HFF-Myc (cell line): ENCODE data around the gene ZNF446.
"Not testable (repeated sequence)": the region's sequence is repeated elsewhere in the genome, so short reads cannot be mapped to it uniquely, and the experiment has no call there.

Experiments used
- DNase-seq: peaks from one replicate; pipeline ENCODE4 v3.0.0-alpha.2; 2011; ENCODE audit warnings: low read depth; ENCODE audit errors: extremely low read depth
- H3K4me3 ChIP-seq: replicated peaks from 2 replicates; pipeline ENCODE4 v1.5.1; 2011; ENCODE audit warnings: low read depth, mild to moderate bottlenecking, control low read depth, low read length
- TF ChIP-seq, protein P1 (sequence below): IDR thresholded peaks from 2 replicates; pipeline ENCODE4 v1.5.1; 2012; ENCODE audit warnings: mild to moderate bottlenecking, low read depth, low read length, control low read depth; ENCODE audit errors: missing control alignments

ZNF446 gene

GRCh38 chr19:58466089-58466759, 9.9 kb upstream of the ZNF446 start:
- H3K4me3 ChIP-seq = peak overlapping the region; percentile 89
- no peak for DNase-seq
- TF ChIP-seq, protein P1, sequence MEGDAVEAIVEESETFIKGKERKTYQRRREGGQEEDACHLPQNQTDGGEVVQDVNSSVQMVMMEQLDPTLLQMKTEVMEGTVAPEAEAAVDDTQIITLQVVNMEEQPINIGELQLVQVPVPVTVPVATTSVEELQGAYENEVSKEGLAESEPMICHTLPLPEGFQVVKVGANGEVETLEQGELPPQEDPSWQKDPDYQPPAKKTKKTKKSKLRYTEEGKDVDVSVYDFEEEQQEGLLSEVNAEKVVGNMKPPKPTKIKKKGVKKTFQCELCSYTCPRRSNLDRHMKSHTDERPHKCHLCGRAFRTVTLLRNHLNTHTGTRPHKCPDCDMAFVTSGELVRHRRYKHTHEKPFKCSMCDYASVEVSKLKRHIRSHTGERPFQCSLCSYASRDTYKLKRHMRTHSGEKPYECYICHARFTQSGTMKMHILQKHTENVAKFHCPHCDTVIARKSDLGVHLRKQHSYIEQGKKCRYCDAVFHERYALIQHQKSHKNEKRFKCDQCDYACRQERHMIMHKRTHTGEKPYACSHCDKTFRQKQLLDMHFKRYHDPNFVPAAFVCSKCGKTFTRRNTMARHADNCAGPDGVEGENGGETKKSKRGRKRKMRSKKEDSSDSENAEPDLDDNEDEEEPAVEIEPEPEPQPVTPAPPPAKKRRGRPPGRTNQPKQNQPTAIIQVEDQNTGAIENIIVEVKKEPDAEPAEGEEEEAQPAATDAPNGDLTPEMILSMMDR = no peak

GRCh38 chr19:58466760-58467589, 9.2 kb upstream of the ZNF446 start, which contains the start of gene ZNF324:
Gene ZNF324 (plus strand): TSS chr19:58467080. CDS start chr19:58469186, 2,106 bp downstream.
- peak; percentile 84 for DNase-seq
- TF ChIP-seq, protein P1 = no peak
- peak within 1 kb of the TSS; percentile 89 for H3K4me3 ChIP-seq

DNA sequence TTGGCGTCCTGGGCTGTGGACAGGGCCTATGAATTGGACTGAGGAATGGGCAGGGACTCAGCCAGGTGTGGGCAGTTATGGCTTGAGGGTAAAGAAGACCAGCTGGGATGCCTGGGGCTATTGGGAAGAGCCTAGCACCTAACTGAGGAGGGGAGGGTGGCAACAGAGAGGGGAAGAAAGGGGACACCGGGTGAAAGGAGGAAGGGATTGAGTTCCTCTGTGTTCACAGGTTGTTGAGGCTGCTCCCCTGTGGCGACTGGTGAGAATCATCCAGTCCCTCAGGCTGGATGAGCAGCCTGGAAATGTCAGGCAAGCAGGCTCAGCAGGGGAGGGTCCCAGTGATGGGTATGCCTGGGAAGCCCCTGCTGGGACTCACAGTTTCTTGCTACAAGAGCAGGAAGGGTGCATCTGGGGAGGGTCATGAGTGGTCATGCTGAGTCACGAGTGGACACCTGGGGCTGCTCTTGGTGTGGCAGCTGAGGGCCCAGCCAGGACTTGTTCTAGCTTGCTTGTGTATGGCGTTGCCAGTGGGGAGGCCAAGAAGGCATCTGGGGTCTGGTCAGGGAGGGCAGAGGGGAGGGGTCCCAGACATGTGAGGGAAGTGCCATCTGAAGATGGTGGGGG, 7.8 kb upstream of the ZNF446 start:
- TF ChIP-seq, protein P1 = no peak
- H3K4me3 ChIP-seq = peak overlapping the region; percentile 89
- no peak for DNase-seq

DNA sequence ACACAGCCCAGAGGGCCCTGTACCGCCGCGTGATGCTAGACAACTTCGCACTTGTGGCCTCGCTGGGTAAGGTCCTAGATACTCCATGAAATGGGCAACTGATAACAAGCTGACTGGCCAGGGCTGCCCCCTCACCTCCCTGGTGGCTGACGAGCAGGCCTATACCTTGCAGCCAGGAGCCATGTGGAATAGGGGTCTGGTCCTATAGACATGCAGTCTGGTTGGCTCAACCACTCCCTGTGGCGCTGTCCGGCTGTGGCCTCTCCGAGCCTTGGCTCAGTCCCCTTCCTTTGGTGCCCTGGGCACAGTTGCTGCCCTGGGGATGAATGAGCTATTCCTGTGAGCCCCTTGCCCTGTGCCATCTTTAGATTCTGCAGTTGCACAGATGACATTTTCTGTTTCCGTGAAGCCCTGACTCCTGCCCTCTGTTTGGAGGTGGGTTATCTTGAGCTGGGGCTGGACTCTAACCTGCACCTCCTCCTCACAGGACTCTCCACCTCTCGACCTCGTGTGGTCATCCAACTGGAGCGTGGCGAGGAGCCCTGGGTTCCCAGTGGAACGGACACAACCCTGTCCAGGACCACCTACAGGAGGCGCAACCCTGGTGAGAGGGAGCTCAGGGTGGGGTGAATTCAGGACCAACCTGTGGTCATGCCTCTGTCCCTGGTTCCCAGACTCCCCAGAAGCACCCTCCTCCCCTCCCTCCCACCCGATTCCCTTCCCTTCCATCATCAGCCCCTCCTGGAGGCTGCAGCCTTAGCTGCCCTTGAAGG, 6.7 kb upstream of the ZNF446 start:
- TF ChIP-seq, protein P1 = no peak
- no peak for DNase-seq
- no peak overlapping the region for H3K4me3 ChIP-seq

GRCh38 chr19:58470837-58471543, 5.2 kb upstream of the ZNF446 start:
- not testable (repeated sequence) for DNase-seq

DNA sequence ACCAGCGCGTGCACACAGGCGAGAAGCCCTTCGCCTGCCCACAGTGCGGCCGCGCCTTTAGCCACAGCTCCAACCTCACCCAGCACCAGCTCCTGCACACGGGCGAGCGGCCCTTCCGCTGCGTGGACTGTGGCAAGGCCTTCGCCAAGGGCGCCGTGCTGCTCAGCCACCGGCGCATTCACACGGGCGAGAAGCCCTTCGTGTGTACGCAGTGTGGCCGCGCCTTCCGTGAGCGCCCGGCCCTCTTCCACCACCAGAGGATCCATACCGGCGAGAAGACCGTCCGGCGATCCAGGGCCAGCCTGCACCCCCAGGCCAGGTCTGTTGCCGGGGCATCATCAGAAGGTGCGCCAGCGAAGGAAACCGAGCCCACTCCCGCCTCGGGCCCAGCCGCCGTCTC, 4.4 kb upstream of the ZNF446 start:
- no peak overlapping the region for H3K4me3 ChIP-seq
- no peak for DNase-seq
- TF ChIP-seq, protein P1 = no peak

More at GRCh38 chr19:58470837-58471543, 5.2 kb upstream of the ZNF446 start:
- H3K4me3 ChIP-seq = not testable (repeated sequence)
